Measurements from ENCODE around the gene TGDS.

Gene TGDS

DNA sequence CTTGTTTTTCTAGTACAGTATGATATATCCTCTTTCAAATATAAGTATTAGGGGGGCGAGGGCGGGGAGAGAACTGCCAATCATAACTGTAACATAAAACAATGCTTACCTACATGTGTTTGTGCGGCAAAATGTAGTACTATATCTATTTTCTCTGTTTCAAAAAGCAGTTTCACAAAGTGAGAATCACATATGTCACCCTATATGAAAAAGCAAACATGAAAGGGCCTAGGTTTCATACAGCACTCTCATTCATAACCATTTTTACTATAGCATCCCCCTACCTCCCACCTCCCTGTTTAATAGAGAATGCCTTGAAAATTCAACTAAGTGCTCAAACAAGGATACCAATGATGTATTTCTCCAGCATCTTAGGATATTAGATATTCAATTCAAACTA lies 5.2 kb downstream of the TGDS start:
- Histone ChIP-seq H3K4me2 (ENCODE audit: low read length) (no peak overlapping the region), H3K79me2 (ENCODE audit: insufficient read depth, low read length) (peaks cover 28% of the 10 kb centered on the region), H3K27me3 (ENCODE audit: insufficient read depth, low read length) (no peaks in the 10 kb centered on the region), H3K9me2 (ENCODE audit: low read depth, low read length) (no peaks in the 10 kb centered on the region), H3K9ac (ENCODE audit: low read length) (no peak overlapping the region), H3K36me3 (ENCODE audit: insufficient read depth, low read length) (peaks cover 70% of the 10 kb centered on the region), H4K20me1 (ENCODE audit: insufficient read depth, low read length) (no peaks in the 10 kb centered on the region), H2AFZ (ENCODE audit: low read length) (no peak overlapping the region), H3K4me3 (ENCODE audit: low read depth, low read length, poor library complexity, severe bottlenecking) (no peak overlapping the region), H3F3A (ENCODE audit: insufficient read depth, low read length) (no peaks in the 10 kb centered on the region; the same call in 1 of the 2 replicates), H3K9me3 (ENCODE audit: low read length) (no peaks in the 10 kb centered on the region), H3K27ac (ENCODE audit: low read depth, low read length, poor library complexity, severe bottlenecking) (no peak overlapping the region), H3K4me1 (ENCODE audit: insufficient read depth, low read length, severe bottlenecking) (peaks cover 22% of the 10 kb centered on the region)
- TF ChIP-seq EZH2 (IDR thresholded peaks at IDR 0.05; ENCODE audit: borderline replicate concordance, low read length) = no peak
- TF ChIP-seq, protein P1, sequence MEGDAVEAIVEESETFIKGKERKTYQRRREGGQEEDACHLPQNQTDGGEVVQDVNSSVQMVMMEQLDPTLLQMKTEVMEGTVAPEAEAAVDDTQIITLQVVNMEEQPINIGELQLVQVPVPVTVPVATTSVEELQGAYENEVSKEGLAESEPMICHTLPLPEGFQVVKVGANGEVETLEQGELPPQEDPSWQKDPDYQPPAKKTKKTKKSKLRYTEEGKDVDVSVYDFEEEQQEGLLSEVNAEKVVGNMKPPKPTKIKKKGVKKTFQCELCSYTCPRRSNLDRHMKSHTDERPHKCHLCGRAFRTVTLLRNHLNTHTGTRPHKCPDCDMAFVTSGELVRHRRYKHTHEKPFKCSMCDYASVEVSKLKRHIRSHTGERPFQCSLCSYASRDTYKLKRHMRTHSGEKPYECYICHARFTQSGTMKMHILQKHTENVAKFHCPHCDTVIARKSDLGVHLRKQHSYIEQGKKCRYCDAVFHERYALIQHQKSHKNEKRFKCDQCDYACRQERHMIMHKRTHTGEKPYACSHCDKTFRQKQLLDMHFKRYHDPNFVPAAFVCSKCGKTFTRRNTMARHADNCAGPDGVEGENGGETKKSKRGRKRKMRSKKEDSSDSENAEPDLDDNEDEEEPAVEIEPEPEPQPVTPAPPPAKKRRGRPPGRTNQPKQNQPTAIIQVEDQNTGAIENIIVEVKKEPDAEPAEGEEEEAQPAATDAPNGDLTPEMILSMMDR (IDR thresholded peaks at IDR 0.05; ENCODE audit: low read length) = no peak

DNA sequence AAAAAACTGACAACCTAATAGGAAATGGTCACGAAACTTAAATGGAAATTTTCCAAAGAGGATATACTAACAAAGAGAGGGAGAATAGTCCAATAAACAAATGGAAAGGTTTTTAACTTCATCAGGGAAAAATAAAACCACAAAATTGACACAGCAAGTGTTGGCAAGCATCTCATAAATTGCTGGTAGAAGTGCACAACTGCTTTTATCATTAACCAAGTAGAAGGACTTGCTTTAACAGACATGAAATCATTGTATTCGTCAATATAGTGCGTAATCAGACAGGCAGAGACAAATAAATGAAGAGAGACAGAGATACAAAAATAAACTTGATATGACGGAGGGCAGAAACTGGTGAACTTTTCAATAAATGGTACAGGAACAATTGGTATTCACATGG lies 7.4 kb downstream of the TGDS start:
- Histone ChIP-seq H3K36me3 (ENCODE audit: insufficient read depth, low read length) (peaks cover 87% of the 10 kb centered on the region), H3K4me3 (ENCODE audit: low read depth, low read length, poor library complexity, severe bottlenecking) (no peak overlapping the region), H2AFZ (ENCODE audit: low read length) (no peak overlapping the region), H4K20me1 (ENCODE audit: insufficient read depth, low read length) (no peaks in the 10 kb centered on the region), H3K27me3 (ENCODE audit: insufficient read depth, low read length) (no peaks in the 10 kb centered on the region), H3K4me2 (ENCODE audit: low read length) (no peak overlapping the region), H3K4me1 (ENCODE audit: insufficient read depth, low read length, severe bottlenecking) (peaks cover 5% of the 10 kb centered on the region), H3K9me3 (ENCODE audit: low read length) (no peaks in the 10 kb centered on the region), H3K27ac (ENCODE audit: low read depth, low read length, poor library complexity, severe bottlenecking) (no peak overlapping the region), H3K9me2 (ENCODE audit: low read depth, low read length) (no peaks in the 10 kb centered on the region), H3K9ac (ENCODE audit: low read length) (no peak overlapping the region), H3F3A (ENCODE audit: insufficient read depth, low read length) (no peaks in the 10 kb centered on the region; the same call in 1 of the 2 replicates), H3K79me2 (ENCODE audit: insufficient read depth, low read length) (peaks cover 6% of the 10 kb centered on the region)
- no peak for TF ChIP-seq EZH2 (IDR thresholded peaks at IDR 0.05; ENCODE audit: borderline replicate concordance, low read length)
- TF ChIP-seq, protein P1 (IDR thresholded peaks at IDR 0.05; ENCODE audit: low read length) = no peak

DNA sequence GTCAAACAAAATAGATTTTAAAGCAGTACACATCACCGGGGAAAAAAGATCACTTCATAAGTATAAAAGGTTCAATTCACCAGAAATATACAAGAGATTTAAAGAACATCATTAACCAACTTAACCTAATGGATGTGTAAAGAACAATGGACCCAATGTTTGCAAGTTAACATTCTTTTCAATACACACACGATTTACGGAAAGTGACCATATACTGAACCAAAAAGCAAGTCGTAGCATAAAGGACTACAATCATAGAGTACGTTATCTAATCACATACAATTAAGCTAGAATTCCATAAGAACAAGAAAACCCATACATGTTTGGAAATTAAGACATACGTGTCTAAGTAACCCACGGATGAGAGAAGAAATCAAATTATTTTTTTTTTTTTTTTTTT lies 9.6 kb downstream of the TGDS start:
- Histone ChIP-seq H3K4me2 (ENCODE audit: low read length) (no peak overlapping the region), H3K79me2 (ENCODE audit: insufficient read depth, low read length) (no peaks in the 10 kb centered on the region), H4K20me1 (ENCODE audit: insufficient read depth, low read length) (no peaks in the 10 kb centered on the region), H3K27me3 (ENCODE audit: insufficient read depth, low read length) (no peaks in the 10 kb centered on the region), H3K9me2 (ENCODE audit: low read depth, low read length) (no peaks in the 10 kb centered on the region), H3K9me3 (ENCODE audit: low read length) (no peaks in the 10 kb centered on the region), H3K36me3 (ENCODE audit: insufficient read depth, low read length) (peaks cover 86% of the 10 kb centered on the region), H2AFZ (ENCODE audit: low read length) (no peak overlapping the region), H3K4me3 (ENCODE audit: low read depth, low read length, poor library complexity, severe bottlenecking) (no peak overlapping the region), H3K9ac (ENCODE audit: low read length) (no peak overlapping the region), H3K4me1 (ENCODE audit: insufficient read depth, low read length, severe bottlenecking) (no peaks in the 10 kb centered on the region), H3F3A (ENCODE audit: insufficient read depth, low read length) (no peaks in the 10 kb centered on the region; the same call in 1 of the 2 replicates), H3K27ac (ENCODE audit: low read depth, low read length, poor library complexity, severe bottlenecking) (no peak overlapping the region)
- TF ChIP-seq EZH2 (IDR thresholded peaks at IDR 0.05; ENCODE audit: borderline replicate concordance, low read length) = no peak
- TF ChIP-seq, protein P1 (IDR thresholded peaks at IDR 0.05; ENCODE audit: low read length) = no peak

Data from OCI-LY1 (cell line).